ENCODE results near the gene SMIM8. TPM values are rescaled to one million over a fixed set of nuclear protein-coding genes. Genes with fewer than 3 reads are reported as not detected.

Gene SMIM8
- total RNA-seq, 4 donors from 2014 or later, result 6.9 to 23.1 (median 12.7) TPM

GRCh38 chr6:87349896-87350295, 27.5 kb downstream of the SMIM8 start:
- no peak for DNase-seq

GRCh38 chr6:87350516-87350915, 28.1 kb downstream of the SMIM8 start:
- H3K27ac ChIP-seq, result no peak overlapping the region
- H3K9me3 ChIP-seq, result no peaks in the 10 kb centered on the region
- H3K36me3 ChIP-seq, result no peaks in the 10 kb centered on the region
- TF ChIP-seq POLR2A (IDR thresholded peaks at IDR 0.05) (no peak), CTCF (IDR thresholded peaks at IDR 0.05) (no peak)
- no peaks in the 10 kb centered on the region for H3K4me1 ChIP-seq
- H3K4me3 ChIP-seq, result no peak overlapping the region
- no peak for DNase-seq
- H3K27me3 ChIP-seq, result no peaks in the 10 kb centered on the region

More at GRCh38 chr6:87349896-87350295, 27.5 kb downstream of the SMIM8 start:
- no peaks in the 10 kb centered on the region for H3K36me3 ChIP-seq
- H3K27me3 ChIP-seq, result no peaks in the 10 kb centered on the region
- no peaks in the 10 kb centered on the region for H3K4me1 ChIP-seq
- no peak overlapping the region for H3K4me3 ChIP-seq
- H3K27ac ChIP-seq, result no peak overlapping the region
- no peak for TF ChIP-seq CTCF (IDR thresholded peaks at IDR 0.05)
- TF ChIP-seq POLR2A (IDR thresholded peaks at IDR 0.05), result no peak
- no peaks in the 10 kb centered on the region for H3K9me3 ChIP-seq

- no peaks in the 10 kb centered on the region for H3K9me3 ChIP-seq
- H3K4me3 ChIP-seq, result no peak overlapping the region
- H3K4me1 ChIP-seq, result no peaks in the 10 kb centered on the region
- no peak for DNase-seq
- no peaks in the 10 kb centered on the region for H3K36me3 ChIP-seq
- no peaks in the 10 kb centered on the region for H3K27me3 ChIP-seq
- TF ChIP-seq CTCF (IDR thresholded peaks at IDR 0.05) (no peak), POLR2A (IDR thresholded peaks at IDR 0.05) (no peak)
- H3K27ac ChIP-seq, result no peak overlapping the region
Observed at GRCh38 chr6:87351583-87351982, 29.2 kb downstream of the SMIM8 start.

GRCh38 chr6:87356181-87356580, 33.8 kb downstream of the SMIM8 start:
- H3K27me3 ChIP-seq, result no peaks in the 10 kb centered on the region
- H3K27ac ChIP-seq, result no peak overlapping the region
- no peak overlapping the region for H3K4me3 ChIP-seq
- no peaks in the 10 kb centered on the region for H3K36me3 ChIP-seq
- no peaks in the 10 kb centered on the region for H3K4me1 ChIP-seq
- DNase-seq, result no peak
- TF ChIP-seq POLR2A (IDR thresholded peaks at IDR 0.05) (no peak), CTCF (IDR thresholded peaks at IDR 0.05) (no peak)
- no peaks in the 10 kb centered on the region for H3K9me3 ChIP-seq

GRCh38 chr6:87357479-87358196, 35.2 kb downstream of the SMIM8 start:
- Histone ChIP-seq H3K4me3 (no peak overlapping the region), H3K9me3 (no peaks in the 10 kb centered on the region), H3K36me3 (no peaks in the 10 kb centered on the region), H3K4me1 (no peaks in the 10 kb centered on the region), H3K27ac (no peak overlapping the region), H3K27me3 (no peaks in the 10 kb centered on the region)
- TF ChIP-seq POLR2A (IDR thresholded peaks at IDR 0.05) (no peak), CTCF (IDR thresholded peaks at IDR 0.05) (no peak)
- no peak for DNase-seq

Data from Peyer's patch (tissue), 4 donors.